GM13977 (cell line): ENCODE measurements around the gene KCNH2.
A peak's percentile ranks its signal among the peaks of the same experiment; 100 is the strongest.

Experiments used
- DNase-seq: peaks from one replicate; pipeline ENCODE4 v3.0.0; 2012; ENCODE audit warnings: low spot score
- in situ Hi-C: fragments of 300-500 bp; cut with MboI; formaldehyde crosslinking; loops from one replicate; pipeline ENCODE4 v1.12.0; 2022; ENCODE audit warnings: low sequenced_read_pairs, low pct_unique_long_range_greater_than_20kb, mixed read lengths, inconsistent platforms; ENCODE audit not compliant: unreplicated experiment
- TF ChIP-seq, protein P1 (sequence below): IDR thresholded peaks from 2 replicates; pipeline ENCODE4 v1.5.1; 2012; ENCODE audit warnings: mild to moderate bottlenecking, control low read depth; ENCODE audit not compliant: insufficient read depth; ENCODE audit errors: extremely low read depth, missing control alignments

KCNH2 gene

DNA sequence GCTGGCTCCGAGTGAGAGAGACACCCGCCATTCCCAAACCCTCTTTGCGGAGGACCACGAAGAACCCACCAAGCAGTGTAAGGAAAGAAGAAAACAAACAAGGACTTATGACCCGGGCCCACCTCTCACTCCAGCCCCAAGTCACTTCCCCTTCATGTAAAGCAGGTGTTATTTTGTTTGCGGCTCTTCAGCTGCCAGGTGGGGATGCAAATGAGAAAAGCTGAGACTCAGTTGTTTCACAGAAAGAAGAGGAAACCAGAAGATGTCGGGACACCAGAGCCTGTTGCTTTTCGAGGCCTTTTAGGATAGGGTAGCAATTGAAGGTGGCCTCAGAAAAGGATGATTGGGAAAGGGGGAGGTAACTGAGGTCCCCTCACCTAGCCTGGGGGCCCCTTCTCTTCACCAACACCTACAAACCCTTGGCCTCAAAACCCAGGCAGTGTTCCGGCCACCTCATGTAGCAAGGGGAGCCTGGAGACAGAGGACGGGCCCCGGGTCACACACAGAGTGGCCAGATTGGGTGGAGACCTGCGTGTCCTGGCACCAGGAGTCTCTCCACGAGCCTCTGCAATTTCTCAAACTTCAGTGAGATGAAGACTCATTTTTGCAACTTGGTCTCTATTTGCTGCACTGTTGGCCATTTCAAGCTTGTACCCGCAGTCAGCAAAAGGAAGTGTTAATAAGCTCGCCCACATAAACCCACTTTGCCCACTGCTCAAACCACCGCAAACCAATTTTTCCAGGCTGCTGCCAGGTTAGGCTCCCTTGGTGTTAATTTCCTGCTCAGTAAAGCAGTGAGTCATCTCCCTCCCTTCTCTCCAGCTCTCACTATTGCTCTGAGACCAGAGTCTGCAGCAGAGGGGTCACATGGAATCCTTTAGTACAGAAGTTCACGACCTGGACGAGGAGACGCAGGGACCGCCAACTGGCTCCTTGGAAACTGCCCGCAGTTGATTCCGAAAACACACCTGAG lies 80.3 kb downstream of the KCNH2 start:
- TF ChIP-seq, protein P1, sequence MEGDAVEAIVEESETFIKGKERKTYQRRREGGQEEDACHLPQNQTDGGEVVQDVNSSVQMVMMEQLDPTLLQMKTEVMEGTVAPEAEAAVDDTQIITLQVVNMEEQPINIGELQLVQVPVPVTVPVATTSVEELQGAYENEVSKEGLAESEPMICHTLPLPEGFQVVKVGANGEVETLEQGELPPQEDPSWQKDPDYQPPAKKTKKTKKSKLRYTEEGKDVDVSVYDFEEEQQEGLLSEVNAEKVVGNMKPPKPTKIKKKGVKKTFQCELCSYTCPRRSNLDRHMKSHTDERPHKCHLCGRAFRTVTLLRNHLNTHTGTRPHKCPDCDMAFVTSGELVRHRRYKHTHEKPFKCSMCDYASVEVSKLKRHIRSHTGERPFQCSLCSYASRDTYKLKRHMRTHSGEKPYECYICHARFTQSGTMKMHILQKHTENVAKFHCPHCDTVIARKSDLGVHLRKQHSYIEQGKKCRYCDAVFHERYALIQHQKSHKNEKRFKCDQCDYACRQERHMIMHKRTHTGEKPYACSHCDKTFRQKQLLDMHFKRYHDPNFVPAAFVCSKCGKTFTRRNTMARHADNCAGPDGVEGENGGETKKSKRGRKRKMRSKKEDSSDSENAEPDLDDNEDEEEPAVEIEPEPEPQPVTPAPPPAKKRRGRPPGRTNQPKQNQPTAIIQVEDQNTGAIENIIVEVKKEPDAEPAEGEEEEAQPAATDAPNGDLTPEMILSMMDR = no peak
- no peak for DNase-seq
- in situ Hi-C loops = no loop called here

DNA sequence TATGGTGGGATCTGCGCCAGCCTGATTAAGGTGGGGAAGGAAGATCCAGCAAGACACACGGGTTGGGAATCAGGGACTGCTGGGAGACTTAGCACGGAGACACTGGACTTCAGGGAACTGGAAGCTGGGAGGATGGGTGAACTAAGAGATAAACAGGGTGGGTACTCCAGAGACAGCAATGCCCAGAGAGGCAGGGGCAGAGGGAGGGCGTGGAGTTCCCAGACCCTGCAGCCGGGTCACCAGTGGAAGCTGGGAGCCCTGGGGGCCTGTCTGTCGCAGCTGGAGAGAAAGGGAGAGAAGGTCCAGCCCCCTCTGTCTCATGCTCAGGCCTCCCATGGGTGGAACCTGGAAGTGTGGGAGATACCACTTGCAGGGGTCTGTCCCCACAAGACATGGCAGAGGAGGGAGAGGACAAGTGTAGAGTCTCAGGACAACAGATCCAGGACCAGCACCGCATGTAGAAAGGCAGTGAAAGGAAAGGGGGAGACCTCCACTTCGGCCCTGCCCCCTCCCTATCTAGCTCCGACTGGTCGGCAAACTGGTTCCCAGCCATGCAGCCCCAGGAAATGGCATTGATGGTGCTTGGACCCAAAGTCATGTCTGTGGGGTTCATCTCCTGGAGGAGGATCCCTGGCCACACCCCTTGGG lies 81.4 kb downstream of the KCNH2 start:
- in situ Hi-C loops = no loop called here
- TF ChIP-seq, protein P1 = no peak
- DNase-seq = peak; percentile 4

DNA sequence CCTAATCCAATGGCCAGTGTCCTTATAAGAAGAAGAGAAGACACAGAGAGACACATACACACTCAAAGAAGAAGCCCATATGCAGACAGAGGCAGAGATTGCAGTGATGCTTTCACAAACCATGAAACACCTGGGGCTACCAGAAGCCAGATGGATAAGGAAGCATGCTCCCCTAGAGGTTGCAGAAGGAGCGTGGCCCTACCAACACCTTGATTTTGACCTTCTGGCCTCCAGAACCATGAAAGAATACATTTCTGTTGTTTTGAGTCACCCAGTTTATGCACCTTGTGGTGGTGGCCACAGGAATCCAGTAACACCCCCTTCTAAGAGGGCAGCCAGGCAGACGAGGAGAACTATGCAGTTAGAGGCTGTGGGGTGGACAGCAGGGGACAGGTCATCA lies 82.3 kb downstream of the KCNH2 start:
- TF ChIP-seq, protein P1 = no peak
- in situ Hi-C loops = no loop called here
- no peak for DNase-seq
